GM20000 (cell line): ENCODE measurements around the gene RNF223.

Experiments used
- DNase-seq: peaks from one replicate; pipeline ENCODE4 v3.0.0; 2012; ENCODE audit warnings: low spot score
- CTCF ChIP-seq: IDR thresholded peaks from 2 replicates; pipeline ENCODE4 v1.5.1; 2012; ENCODE audit warnings: mild to moderate bottlenecking, control low read depth; ENCODE audit errors: extremely low read depth, missing control alignments

RNF223 gene

DNA sequence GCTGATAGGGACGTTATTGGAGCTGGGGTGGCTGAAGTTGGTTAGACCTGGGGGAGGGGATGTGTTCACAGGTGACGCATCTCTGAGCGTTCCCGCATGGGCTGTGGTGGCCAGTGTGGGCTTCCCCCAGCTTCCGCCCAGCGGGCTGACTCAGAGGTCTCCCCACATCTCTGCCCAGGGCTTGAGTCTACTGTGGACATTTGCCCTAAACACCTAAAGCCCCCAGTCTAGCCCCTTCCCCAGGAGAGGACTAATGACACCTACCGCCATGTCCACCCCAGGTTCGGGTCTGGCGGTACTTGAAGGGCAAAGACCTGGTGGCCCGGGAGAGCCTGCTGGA lies 52.2 kb downstream of the RNF223 start:
- DNase-seq: no peak
- no peak for TF ChIP-seq CTCF

DNA sequence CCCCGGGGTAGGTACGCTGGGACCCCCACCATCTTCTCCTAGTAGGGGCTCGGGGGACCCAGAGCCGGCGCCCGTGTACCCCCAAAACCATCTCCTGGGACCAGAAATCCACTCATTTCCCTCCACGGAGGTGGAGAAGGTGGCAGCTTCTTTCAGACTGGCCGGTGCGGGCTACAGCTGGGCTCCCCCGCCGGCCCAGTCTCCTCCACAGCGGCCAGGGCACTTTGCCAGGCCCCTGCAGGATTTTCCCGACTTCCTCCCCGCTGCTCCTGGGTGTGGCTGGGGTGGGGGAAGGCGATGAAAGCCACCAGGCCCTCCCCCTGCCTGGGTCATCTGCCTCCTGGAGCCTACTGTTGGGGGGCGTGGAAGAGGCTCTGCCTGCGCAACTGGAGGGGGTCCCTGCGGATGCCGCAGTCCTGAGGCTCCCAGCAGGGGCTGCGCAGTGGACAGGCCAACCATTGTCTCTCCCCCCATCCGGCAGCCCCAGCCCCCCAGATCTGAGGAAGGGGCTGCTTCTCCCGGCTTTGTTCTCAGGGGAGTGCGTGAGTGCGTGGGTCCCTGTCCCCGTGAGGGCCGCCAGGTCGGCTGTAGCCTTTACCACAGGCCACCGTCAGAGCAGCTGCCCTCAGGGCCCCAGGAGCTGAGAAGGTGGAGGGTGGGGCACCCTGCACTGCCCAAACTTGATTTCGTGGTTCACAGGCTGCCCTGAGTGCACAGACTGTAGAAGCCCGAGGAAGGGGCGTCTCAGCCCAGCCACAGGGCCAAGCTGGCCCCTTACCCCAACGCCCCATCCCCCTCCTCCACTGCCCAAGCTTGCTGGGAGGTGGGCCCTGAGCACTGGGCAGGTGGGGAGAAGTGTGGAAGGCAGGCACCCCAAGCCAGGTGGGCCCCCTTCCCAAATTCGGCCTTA lies 52.8 kb downstream of the RNF223 start:
- TF ChIP-seq CTCF: no peak
- DNase-seq: no peak
